Heart right ventricle (tissue), 16 donors: Measurements from ENCODE around the gene NKD2. TPM values are rescaled to one million over a fixed set of nuclear protein-coding genes. Genes with fewer than 3 reads are reported as not detected.

ENCODE experiments used
- ATAC-seq, 8 donors: fragments of 200-7000 bp; cut with Tn5 transposase; one replicate each; pipeline ENCODE4 v1.9.1; 2020; ENCODE audit warnings: mild to moderate bottlenecking in 8 of 8, moderate library complexity in 8 of 8, moderate number of reproducible peaks in 1 of 8
- DNase-seq, 2 donors: peaks; one replicate each; pipeline ENCODE4 v3.0.0-alpha.2; 2020
- H3K27ac ChIP-seq, 10 donors: fragments of 200-600 bp; sonication (generic) in 2 of 10; one replicate each; pipeline versions ENCODE4 v1.5.0 to v1.8.0; 2020 to 2022; ENCODE audit warnings: mild to moderate bottlenecking in 3 of 10
- H3K27me3 ChIP-seq, 7 donors: fragments of 200-600 bp; one replicate each; pipeline ENCODE4 v1.8.0; 2021 to 2022; ENCODE audit warnings: mild to moderate bottlenecking in 2 of 7
- H3K36me3 ChIP-seq, 9 donors: fragments of 200-600 bp; sonication (generic) in 1 of 9; one replicate each; pipeline versions ENCODE4 v1.5.0 to v1.8.0; 2020 to 2022; ENCODE audit warnings: mild to moderate bottlenecking in 2 of 9
- H3K4me1 ChIP-seq, 9 donors: fragments of 200-600 bp; sonication (generic) in 1 of 9; one replicate each; pipeline versions ENCODE4 v1.5.0 to v1.8.0; 2020 to 2022; ENCODE audit warnings: mild to moderate bottlenecking in 4 of 9
- H3K4me3 ChIP-seq, 10 donors: fragments of 200-600 bp; sonication (generic) in 2 of 10; one replicate each; pipeline versions ENCODE4 v1.5.0 to v1.8.0; 2020 to 2022; ENCODE audit warnings: mild to moderate bottlenecking in 7 of 10, moderate library complexity in 2 of 10
- H3K9me3 ChIP-seq, 11 donors: fragments of 200-600 bp in 10 of 11; sonication (generic) in 2 of 11; one replicate each; pipeline versions ENCODE4 v1.5.0 to v1.8.0; 2013 to 2022; ENCODE audit warnings: mild to moderate bottlenecking in 2 of 11, control low read depth in 1 of 11, moderate library complexity in 1 of 11
- WGBS, 2 donors: extraction: QIAGEN DNeasy Blood & Tissue Kit; methylation state at CpG; one replicate each; pipeline ENCODE4 v1.1.7; 2013; ENCODE audit warnings: inconsistent platforms in 1 of 2; 5-methylcytosine and 5-hydroxymethylcytosine counted together
- intact Hi-C, 10 donors: fragments of 100-400 bp; cut with DNase I; formaldehyde crosslinking; loops; one replicate each; pipeline versions ENCODE4 v1.11.1 to v1.14.2; 2022
- microRNA-seq, 2 donors: library from miRNA; unstranded; fragments of <30 nt; microRNA quantifications; one replicate each; pipeline ENCODE4 v1.2.0, GENCODE V29; 2021
- polyA plus RNA-seq, 2 donors: library from polyadenylated mRNA; stranded (reverse); fragments of 200-250 nt; gene quantifications; one replicate each; pipeline ENCODE4 v1.2.3, GENCODE V29; 2013
- total RNA-seq, 10 donors: library from RNA; stranded (reverse); fragmentation: NEBNext Ultra II Directional in 3 of 10; extraction: Animal tissue kit (Norgen Biotek cat#: 25700) in 3 of 10; gene quantifications; one replicate each; pipeline versions ENCODE4 v1.2.1 to v1.2.4, GENCODE V29; 2021 to 2023
- TF ChIP-seq, protein P1 (sequence below), 9 donors: fragments of 200-600 bp; sonication (generic) in 2 of 9; IDR thresholded peaks; one replicate each; pipeline versions ENCODE4 v1.5.0 to v1.8.0; 2021 to 2022; ENCODE audit warnings: antibody characterized with exemption in 9 of 9, mild to moderate bottlenecking in 5 of 9, moderate library complexity in 1 of 9
- donor health status: Arrhythmogenic right ventricular cardiomyopathy.
- donor health status: ischemic (EF 13 %, LVEDD 7.1; RV severe dilation, severe dysfunction).
- donor health status: healthy with polysubstance abuse.
- donor health status: DM: no; HTN: yes; CAD: no.
- donor health status: DM: no; HTN: no; CAD: no.
- donor health status: ischemic (EF 25% LVEDD 6.9; RV normal size, moderate dysfunction).
- donor health status: ischemic (EF 25% LVEDD 5.7; RV mildly dilated, moderate dysfunction).
- donor health status: healthy.
- donor health status: DM: yes; HTN: yes; CAD: no.
- donor health status: Ischemic cardiomyopathy.
- donor health status: ischemic (EF 35%, LVEDD 5.7; RV mildly dilated, moderate dysfunction).
- donor health status: nonischemic (EF 11% LVEDD 7.7; RV severe dilation, severe dysfunction).
- donor health status: DM: yes; HTN: yes; CAD: no.
- donor health status: PGD.
- donor health status: ischemic (EF 29% LVEDD 5.4; RV normal size, mild dysfunction).
- donor health status: nonischemic (EF 23%, LVEDD 6.1; RV moderate dilation, normal function).

The NKD2 gene
- total and polyA plus RNA-seq, 12 donors, result 0.31 to 12.7 (median 1.8) TPM

DNA sequence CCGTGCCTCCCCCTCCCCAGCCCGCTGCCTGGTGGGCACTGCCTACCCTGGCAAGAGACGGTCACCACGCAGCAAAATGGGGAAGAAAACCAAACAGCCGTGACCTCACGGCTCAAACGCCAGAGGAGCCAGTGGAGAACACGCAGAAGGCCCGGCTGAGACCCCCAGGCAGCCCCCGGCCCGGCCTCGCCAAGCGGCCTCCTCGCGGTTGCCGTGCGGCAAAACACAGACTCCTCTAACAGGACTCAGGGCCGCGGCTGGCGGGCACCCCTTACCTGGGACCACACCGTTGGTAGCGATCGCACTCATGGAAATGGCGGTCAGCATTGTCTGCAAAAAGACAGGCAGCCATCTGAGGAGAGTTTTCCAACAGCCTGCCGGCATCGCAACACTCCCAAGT lies 79.4 kb downstream of the NKD2 start:
- peaks cover 2 to 100% (median 58%) of the 10 kb centered on the region in 9 donors for H3K36me3 ChIP-seq
- TF ChIP-seq, protein P1, sequence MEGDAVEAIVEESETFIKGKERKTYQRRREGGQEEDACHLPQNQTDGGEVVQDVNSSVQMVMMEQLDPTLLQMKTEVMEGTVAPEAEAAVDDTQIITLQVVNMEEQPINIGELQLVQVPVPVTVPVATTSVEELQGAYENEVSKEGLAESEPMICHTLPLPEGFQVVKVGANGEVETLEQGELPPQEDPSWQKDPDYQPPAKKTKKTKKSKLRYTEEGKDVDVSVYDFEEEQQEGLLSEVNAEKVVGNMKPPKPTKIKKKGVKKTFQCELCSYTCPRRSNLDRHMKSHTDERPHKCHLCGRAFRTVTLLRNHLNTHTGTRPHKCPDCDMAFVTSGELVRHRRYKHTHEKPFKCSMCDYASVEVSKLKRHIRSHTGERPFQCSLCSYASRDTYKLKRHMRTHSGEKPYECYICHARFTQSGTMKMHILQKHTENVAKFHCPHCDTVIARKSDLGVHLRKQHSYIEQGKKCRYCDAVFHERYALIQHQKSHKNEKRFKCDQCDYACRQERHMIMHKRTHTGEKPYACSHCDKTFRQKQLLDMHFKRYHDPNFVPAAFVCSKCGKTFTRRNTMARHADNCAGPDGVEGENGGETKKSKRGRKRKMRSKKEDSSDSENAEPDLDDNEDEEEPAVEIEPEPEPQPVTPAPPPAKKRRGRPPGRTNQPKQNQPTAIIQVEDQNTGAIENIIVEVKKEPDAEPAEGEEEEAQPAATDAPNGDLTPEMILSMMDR (IDR thresholded peaks at IDR 0.05), result no peak
- WGBS, 2 donors, result 98% methylated on average over 26 of the region's 26 CpGs
- H3K4me1 ChIP-seq, result peaks cover 17 to 44% (median 23%) of the 10 kb centered on the region in 9 donors
- intact Hi-C loops, result loop anchor here in 1 of 10 donors (2.0 kb wide), 1 partner anchor 19 kb away; no protein-coding TSS in a partner anchor
- no peaks in the 10 kb centered on the region for H3K9me3 ChIP-seq
- H3K27ac ChIP-seq, result no peak overlapping the region
- DNase-seq, result no peak
- no peaks in the 10 kb centered on the region for H3K27me3 ChIP-seq
- no peak overlapping the region for H3K4me3 ChIP-seq
- no peak for ATAC-seq

Small RNA genes lying within 50 kb of the gene (microRNA-seq; reads per million reads assigned to microRNA genes)
- 0 to 1.0 reads per million in 2 donors for gene MIR4635

Other genes with a start within 250 kb of the NKD2 start
- gene ZDHHC11B, start 224.1 kb upstream of the NKD2 start, total RNA-seq, result 10 to 100 TPM in 5 of 10 donors, 1 to 10 TPM in 5; 5.0 to 46.6 (median 10.3) TPM
- 10 to 100 TPM in 1 of 2 donors, 1 to 10 TPM in 1; 4.7 to 20.1 TPM for gene ZDHHC11B, start 224.1 kb upstream of the NKD2 start, polyA plus RNA-seq
- gene ZDHHC11, start 157.8 kb upstream of the NKD2 start, total RNA-seq, result 10 to 100 TPM in 9 of 10 donors, 1 to 10 TPM in 1; 7.8 to 54.7 (median 21.1) TPM
- gene ZDHHC11, start 157.8 kb upstream of the NKD2 start, polyA plus RNA-seq, result 10 to 100 TPM in 1 of 2 donors, 1 to 10 TPM in 1; 8.1 to 23.9 TPM
- 10 to 100 TPM; 21.4 to 42.6 (median 26.9) TPM for gene BRD9, start 116.0 kb upstream of the NKD2 start, total RNA-seq
- gene BRD9, start 116.0 kb upstream of the NKD2 start, polyA plus RNA-seq, result 10 to 100 TPM; 16.7 to 23.7 TPM
- gene TRIP13, start 115.9 kb upstream of the NKD2 start, total RNA-seq, result 1 to 10 TPM in 5 of 10 donors, under 1 TPM in 4, not detected in 1; 0.32 to 2.8 (median 1.2) TPM
- gene TRIP13, start 115.9 kb upstream of the NKD2 start, polyA plus RNA-seq, result under 1 TPM; 0.22 to 0.86 TPM
- gene SLC12A7, start 103.3 kb downstream of the NKD2 start, total RNA-seq, result 100 to 1,000 TPM; 122 to 208 (median 146) TPM
- gene SLC12A7, start 103.3 kb downstream of the NKD2 start, polyA plus RNA-seq, result 100 to 1,000 TPM in 1 of 2 donors, 10 to 100 TPM in 1; 36.3 to 145 TPM
- gene SLC6A19, start 192.8 kb downstream of the NKD2 start, total RNA-seq, result under 1 TPM in 1 of 10 donors, not detected in 9; 0.11 TPM
- not detected for gene SLC6A19, start 192.8 kb downstream of the NKD2 start, polyA plus RNA-seq
- gene SLC6A18, start 216.6 kb downstream of the NKD2 start, total RNA-seq, result not detected
- not detected for gene SLC6A18, start 216.6 kb downstream of the NKD2 start, polyA plus RNA-seq